ENCODE measurements around the gene CIDEA.

Gene CIDEA

DNA sequence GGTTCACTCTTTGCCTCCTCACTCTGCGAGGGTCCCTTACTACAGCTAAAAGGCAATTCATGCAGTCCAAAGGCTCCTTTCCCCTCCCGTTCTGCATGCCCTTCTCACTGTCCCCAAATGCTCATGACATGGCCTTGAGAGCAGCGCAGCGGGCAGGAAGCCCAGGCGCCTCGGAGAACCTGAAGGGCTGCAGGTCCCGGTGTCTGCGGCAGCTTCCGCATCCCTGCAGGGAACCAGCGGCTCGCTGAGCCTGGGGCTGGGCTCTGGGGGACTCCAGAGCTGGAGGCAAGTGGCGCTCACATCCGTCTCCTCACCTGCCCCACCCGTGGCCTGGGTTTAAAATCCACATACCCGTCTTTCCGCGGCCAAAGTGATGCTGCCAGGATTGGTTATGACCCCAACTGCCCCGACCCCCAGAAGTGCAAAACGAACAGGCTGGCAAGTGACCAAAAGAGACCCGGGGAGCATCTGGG lies 462 bp upstream of the CIDEA start:
- TF ChIP-seq ZNF8 (CRISPR knock-in tag; IDR thresholded peaks at IDR 0.05) (no peak), ZFP3 (CRISPR knock-in tag; IDR thresholded peaks at IDR 0.05) (no peak), BACH2 (CRISPR knock-in tag; IDR thresholded peaks at IDR 0.05; ENCODE audit: borderline replicate concordance) (no peak), ZFP30 (CRISPR knock-in tag; IDR thresholded peaks at IDR 0.05) (no peak)
- no peak for ATAC-seq

DNA sequence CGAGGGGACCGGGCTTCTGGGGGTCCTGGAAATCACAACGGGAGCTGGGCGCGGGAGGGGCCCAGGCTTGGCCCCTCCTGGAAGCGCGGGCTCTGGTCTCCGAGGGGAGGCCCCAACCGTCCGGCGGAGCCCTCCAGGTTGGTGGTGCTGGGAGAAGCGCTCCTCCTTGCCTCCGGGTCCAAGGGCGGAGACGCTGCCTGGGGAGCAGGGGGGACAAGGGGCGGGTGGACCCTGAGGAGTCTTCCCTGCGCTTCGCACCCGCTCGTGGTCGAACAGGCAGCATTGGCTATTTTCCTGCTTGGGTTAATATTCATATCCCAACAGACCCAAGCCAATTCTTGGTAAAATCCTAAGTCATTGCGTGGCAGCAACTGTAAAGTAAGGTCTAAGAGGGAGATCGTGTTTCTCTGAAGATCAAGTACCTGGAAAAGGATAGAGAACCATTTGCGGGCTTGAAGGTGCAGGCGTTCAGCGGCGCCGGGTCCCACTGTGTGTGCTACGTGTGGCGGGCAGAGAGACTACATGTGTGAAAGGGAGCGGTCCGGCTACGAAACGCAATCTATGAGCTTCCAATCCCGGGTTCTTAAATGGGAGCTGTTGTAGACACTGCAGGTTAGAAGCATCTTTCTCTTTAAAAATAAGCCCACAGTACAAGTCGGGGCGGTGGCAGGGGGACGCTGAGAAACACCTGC lies 805 bp downstream of the CIDEA start:
- TF ChIP-seq ZNF70 (CRISPR knock-in tag; IDR thresholded peaks at IDR 0.05) (no peak), ZNF8 (CRISPR knock-in tag; IDR thresholded peaks at IDR 0.05) (no peak), OSR1 (CRISPR knock-in tag; IDR thresholded peaks at IDR 0.05) (no peak), GLIS3 (CRISPR knock-in tag; IDR thresholded peaks at IDR 0.05) (no peak), TCF4 (CRISPR knock-in tag; IDR thresholded peaks at IDR 0.05; ENCODE audit: borderline replicate concordance) (no peak), ZNF565 (CRISPR knock-in tag; conservative IDR thresholded peaks at IDR 0.05; ENCODE audit: low read depth) (no peak), ISL1 (CRISPR knock-in tag; IDR thresholded peaks at IDR 0.05) (no peak), ZFP3 (CRISPR knock-in tag; IDR thresholded peaks at IDR 0.05) (no peak), PPARA (CRISPR knock-in tag; IDR thresholded peaks at IDR 0.05; ENCODE audit: borderline replicate concordance) (no peak), RARB (CRISPR knock-in tag; IDR thresholded peaks at IDR 0.05) (no peak), SNAI2 (CRISPR knock-in tag; IDR thresholded peaks at IDR 0.05) (no peak), CSDC2 (CRISPR knock-in tag; IDR thresholded peaks at IDR 0.05) (no peak), BACH2 (CRISPR knock-in tag; IDR thresholded peaks at IDR 0.05; ENCODE audit: borderline replicate concordance) (no peak), ESRRG (CRISPR knock-in tag; IDR thresholded peaks at IDR 0.05) (no peak), ARNTL (CRISPR knock-in tag; IDR thresholded peaks at IDR 0.05; ENCODE audit: borderline replicate concordance, low read depth) (no peak)
- TF ChIP-seq, protein P1, sequence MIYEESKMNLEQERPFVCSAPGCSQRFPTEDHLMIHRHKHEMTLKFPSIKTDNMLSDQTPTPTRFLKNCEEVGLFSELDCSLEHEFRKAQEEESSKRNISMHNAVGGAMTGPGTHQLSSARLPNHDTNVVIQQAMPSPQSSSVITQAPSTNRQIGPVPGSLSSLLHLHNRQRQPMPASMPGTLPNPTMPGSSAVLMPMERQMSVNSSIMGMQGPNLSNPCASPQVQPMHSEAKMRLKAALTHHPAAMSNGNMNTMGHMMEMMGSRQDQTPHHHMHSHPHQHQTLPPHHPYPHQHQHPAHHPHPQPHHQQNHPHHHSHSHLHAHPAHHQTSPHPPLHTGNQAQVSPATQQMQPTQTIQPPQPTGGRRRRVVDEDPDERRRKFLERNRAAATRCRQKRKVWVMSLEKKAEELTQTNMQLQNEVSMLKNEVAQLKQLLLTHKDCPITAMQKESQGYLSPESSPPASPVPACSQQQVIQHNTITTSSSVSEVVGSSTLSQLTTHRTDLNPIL (CRISPR knock-in tag; IDR thresholded peaks at IDR 0.05; ENCODE audit: low read depth): no peak
- TF ChIP-seq, protein P2, sequence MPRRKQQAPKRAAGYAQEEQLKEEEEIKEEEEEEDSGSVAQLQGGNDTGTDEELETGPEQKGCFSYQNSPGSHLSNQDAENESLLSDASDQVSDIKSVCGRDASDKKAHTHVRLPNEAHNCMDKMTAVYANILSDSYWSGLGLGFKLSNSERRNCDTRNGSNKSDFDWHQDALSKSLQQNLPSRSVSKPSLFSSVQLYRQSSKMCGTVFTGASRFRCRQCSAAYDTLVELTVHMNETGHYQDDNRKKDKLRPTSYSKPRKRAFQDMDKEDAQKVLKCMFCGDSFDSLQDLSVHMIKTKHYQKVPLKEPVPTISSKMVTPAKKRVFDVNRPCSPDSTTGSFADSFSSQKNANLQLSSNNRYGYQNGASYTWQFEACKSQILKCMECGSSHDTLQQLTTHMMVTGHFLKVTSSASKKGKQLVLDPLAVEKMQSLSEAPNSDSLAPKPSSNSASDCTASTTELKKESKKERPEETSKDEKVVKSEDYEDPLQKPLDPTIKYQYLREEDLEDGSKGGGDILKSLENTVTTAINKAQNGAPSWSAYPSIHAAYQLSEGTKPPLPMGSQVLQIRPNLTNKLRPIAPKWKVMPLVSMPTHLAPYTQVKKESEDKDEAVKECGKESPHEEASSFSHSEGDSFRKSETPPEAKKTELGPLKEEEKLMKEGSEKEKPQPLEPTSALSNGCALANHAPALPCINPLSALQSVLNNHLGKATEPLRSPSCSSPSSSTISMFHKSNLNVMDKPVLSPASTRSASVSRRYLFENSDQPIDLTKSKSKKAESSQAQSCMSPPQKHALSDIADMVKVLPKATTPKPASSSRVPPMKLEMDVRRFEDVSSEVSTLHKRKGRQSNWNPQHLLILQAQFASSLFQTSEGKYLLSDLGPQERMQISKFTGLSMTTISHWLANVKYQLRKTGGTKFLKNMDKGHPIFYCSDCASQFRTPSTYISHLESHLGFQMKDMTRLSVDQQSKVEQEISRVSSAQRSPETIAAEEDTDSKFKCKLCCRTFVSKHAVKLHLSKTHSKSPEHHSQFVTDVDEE (CRISPR knock-in tag; IDR thresholded peaks at IDR 0.05): no peak
- TF ChIP-seq, protein P3, sequence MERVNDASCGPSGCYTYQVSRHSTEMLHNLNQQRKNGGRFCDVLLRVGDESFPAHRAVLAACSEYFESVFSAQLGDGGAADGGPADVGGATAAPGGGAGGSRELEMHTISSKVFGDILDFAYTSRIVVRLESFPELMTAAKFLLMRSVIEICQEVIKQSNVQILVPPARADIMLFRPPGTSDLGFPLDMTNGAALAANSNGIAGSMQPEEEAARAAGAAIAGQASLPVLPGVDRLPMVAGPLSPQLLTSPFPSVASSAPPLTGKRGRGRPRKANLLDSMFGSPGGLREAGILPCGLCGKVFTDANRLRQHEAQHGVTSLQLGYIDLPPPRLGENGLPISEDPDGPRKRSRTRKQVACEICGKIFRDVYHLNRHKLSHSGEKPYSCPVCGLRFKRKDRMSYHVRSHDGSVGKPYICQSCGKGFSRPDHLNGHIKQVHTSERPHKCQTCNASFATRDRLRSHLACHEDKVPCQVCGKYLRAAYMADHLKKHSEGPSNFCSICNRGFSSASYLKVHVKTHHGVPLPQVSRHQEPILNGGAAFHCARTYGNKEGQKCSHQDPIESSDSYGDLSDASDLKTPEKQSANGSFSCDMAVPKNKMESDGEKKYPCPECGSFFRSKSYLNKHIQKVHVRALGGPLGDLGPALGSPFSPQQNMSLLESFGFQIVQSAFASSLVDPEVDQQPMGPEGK (CRISPR knock-in tag; IDR thresholded peaks at IDR 0.05; ENCODE audit: borderline replicate concordance): no peak
- no peak for ATAC-seq

DNA sequence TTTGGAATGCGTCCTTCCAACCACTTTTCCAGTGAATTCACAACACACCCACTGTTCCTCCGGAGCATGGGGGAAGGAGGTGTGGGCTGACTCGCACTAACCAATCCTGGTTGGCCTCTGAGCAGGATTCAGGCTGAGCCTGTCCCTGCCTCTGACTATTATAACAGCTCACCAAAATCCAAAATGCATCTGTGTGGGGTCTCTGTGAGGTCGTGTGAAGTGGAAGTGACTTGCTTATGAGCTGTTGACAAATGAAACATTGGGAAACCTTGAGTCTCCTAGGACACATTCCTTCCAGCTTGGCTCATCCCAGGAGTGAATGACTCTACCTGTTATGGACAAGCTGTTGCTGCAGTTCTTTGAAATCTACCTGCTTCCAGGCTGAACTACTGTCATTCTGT lies 1.5 kb downstream of the CIDEA start:
- TF ChIP-seq ZFP3 (CRISPR knock-in tag; IDR thresholded peaks at IDR 0.05): no peak
- TF ChIP-seq, protein P2 (CRISPR knock-in tag; IDR thresholded peaks at IDR 0.05): no peak
- TF ChIP-seq ZNF70 (CRISPR knock-in tag; IDR thresholded peaks at IDR 0.05): no peak
- TF ChIP-seq ZC3H10 (CRISPR knock-in tag; IDR thresholded peaks at IDR 0.05): no peak
- ATAC-seq: no peak
